ENCODE data around the gene CC2D2B. TPM values are rescaled to one million over a fixed set of nuclear protein-coding genes. Genes with fewer than 3 reads are reported as not detected.

The CC2D2B gene
- total and polyA plus RNA-seq, 2 of the 13 experiments (the other 11 are each of a cell fraction or from before 2014, with no cell fraction given), result 0.20 TPM; not detected in 1

DNA sequence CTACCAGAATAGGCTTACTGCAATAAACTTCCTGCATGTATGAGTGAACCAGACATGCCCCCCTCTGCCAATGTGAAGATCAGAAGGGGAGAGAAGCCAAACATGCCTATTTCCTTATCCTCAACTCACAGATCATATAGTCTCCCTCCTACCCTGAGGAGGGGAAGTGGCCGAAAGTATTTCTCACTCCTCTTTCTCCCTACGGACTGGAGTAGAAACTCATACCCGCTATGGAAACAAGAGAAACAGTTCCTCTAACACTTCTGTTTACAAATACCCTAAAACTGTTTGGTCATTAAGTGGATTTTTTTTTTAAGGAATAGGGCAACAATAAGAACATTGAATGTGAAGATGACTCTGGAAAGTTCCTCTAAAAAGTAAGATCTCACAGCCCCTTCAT, 167.0 kb downstream of the CC2D2B start:
- H2AFZ ChIP-seq (ENCODE audit: low read length), result no peak overlapping the region
- no peak overlapping the region for H3K4me2 ChIP-seq (ENCODE audit: low read depth, low read length)
- ChIA-PET CTCF (ENCODE audit: low intra/inter-chr PET ratio, low total read pairs) (no interaction called here), POLR2A (interaction anchor here (1.8 kb wide), 1 partner anchor 55 kb away, joined by 7 read pairs; the partner anchor contains the start of gene ZNF518A)
- BruUV-seq (replicated peaks), result no TSS peak
- ATAC-seq (no peak), DNase-seq (ENCODE audit: low spot score) (no peak), FAIRE-seq (no peak)
- WGBS (ENCODE audit: low lambda C conversion rate), result 96% methylated on average over 3 of the region's 3 CpGs
- no peaks in the 10 kb centered on the region for H3K9me3 ChIP-seq (ENCODE audit: low read length)
- in situ Hi-C loops (cut with HindIII; ENCODE audit: extremely low pct_ligation_motif_present, low pct_unique_long_range_greater_than_20kb) (no loop called here), intact Hi-C loops (cut with micrococcal nuclease; ENCODE audit: unreplicated experiment) (no loop called here)
- no peak overlapping the region for H3K27ac ChIP-seq (ENCODE audit: extremely low read length, insufficient read depth, low read length)
- H3K4me3 ChIP-seq (replicated peaks in 1 of 3; ENCODE audit: insufficient read depth in 1 of 3, low read depth in 2 of 3, low read length in 3 of 3), result no peak overlapping the region
- H3K27me3 ChIP-seq (ENCODE audit: control insufficient read depth in 1 of 2, insufficient read depth in 2 of 2, low read length in 2 of 2), result no peaks in the 10 kb centered on the region
- no peak overlapping the region for H3K9ac ChIP-seq (ENCODE audit: insufficient read depth, low read depth, low read length)
- H4K20me1 ChIP-seq (ENCODE audit: insufficient read depth, low read length), result no peaks in the 10 kb centered on the region
- H3K79me2 ChIP-seq (ENCODE audit: insufficient read depth, low read length), result no peaks in the 10 kb centered on the region
- H3K4me1 ChIP-seq (ENCODE audit: insufficient read depth, low read length), result no peaks in the 10 kb centered on the region
- no peaks in the 10 kb centered on the region for H3K36me3 ChIP-seq (replicated peaks in 1 of 2; ENCODE audit: control insufficient read depth in 1 of 2, insufficient read depth in 2 of 2, low read length in 2 of 2)
- TF ChIP-seq ZFY (CRISPR knock-in tag; IDR thresholded peaks at IDR 0.05), result no peak
- no peak for TF ChIP-seq ZNF510 (CRISPR knock-in tag; IDR thresholded peaks at IDR 0.05; ENCODE audit: low read depth)
- no peak for TF ChIP-seq NONO (IDR thresholded peaks at IDR 0.05)
- TF ChIP-seq NONO (CRISPR knock-in tag; conservative IDR thresholded peaks at IDR 0.05), result no peak
- TF ChIP-seq NCOA5 (CRISPR knock-in tag; IDR thresholded peaks at IDR 0.05), result no peak
- TF ChIP-seq, protein P1, sequence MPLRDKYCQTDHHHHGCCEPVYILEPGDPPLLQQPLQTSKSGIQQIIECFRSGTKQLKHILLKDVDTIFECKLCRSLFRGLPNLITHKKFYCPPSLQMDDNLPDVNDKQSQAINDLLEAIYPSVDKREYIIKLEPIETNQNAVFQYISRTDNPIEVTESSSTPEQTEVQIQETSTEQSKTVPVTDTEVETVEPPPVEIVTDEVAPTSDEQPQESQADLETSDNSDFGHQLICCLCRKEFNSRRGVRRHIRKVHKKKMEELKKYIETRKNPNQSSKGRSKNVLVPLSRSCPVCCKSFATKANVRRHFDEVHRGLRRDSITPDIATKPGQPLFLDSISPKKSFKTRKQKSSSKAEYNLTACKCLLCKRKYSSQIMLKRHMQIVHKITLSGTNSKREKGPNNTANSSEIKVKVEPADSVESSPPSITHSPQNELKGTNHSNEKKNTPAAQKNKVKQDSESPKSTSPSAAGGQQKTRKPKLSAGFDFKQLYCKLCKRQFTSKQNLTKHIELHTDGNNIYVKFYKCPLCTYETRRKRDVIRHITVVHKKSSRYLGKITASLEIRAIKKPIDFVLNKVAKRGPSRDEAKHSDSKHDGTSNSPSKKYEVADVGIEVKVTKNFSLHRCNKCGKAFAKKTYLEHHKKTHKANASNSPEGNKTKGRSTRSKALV (CRISPR knock-in tag; IDR thresholded peaks at IDR 0.05), result no peak
- TF ChIP-seq ZNF335 (CRISPR knock-in tag; IDR thresholded peaks at IDR 0.05), result no peak
- TF ChIP-seq ZNF557 (CRISPR knock-in tag; IDR thresholded peaks at IDR 0.05), result no peak
- TF ChIP-seq NFIC (IDR thresholded peaks at IDR 0.05; ENCODE audit: low read length), result no peak
- TF ChIP-seq ZNF788 (CRISPR knock-in tag; IDR thresholded peaks at IDR 0.05; ENCODE audit: borderline replicate concordance), result no peak
- no peak for TF ChIP-seq HDAC1 (CRISPR knock-in tag; IDR thresholded peaks at IDR 0.05)
- TF ChIP-seq HES4 (CRISPR knock-in tag; IDR thresholded peaks at IDR 0.05; ENCODE audit: borderline replicate concordance), result no peak
- TF ChIP-seq ETV5 (CRISPR knock-in tag; IDR thresholded peaks at IDR 0.05; ENCODE audit: borderline replicate concordance), result no peak
- TF ChIP-seq, protein P2, sequence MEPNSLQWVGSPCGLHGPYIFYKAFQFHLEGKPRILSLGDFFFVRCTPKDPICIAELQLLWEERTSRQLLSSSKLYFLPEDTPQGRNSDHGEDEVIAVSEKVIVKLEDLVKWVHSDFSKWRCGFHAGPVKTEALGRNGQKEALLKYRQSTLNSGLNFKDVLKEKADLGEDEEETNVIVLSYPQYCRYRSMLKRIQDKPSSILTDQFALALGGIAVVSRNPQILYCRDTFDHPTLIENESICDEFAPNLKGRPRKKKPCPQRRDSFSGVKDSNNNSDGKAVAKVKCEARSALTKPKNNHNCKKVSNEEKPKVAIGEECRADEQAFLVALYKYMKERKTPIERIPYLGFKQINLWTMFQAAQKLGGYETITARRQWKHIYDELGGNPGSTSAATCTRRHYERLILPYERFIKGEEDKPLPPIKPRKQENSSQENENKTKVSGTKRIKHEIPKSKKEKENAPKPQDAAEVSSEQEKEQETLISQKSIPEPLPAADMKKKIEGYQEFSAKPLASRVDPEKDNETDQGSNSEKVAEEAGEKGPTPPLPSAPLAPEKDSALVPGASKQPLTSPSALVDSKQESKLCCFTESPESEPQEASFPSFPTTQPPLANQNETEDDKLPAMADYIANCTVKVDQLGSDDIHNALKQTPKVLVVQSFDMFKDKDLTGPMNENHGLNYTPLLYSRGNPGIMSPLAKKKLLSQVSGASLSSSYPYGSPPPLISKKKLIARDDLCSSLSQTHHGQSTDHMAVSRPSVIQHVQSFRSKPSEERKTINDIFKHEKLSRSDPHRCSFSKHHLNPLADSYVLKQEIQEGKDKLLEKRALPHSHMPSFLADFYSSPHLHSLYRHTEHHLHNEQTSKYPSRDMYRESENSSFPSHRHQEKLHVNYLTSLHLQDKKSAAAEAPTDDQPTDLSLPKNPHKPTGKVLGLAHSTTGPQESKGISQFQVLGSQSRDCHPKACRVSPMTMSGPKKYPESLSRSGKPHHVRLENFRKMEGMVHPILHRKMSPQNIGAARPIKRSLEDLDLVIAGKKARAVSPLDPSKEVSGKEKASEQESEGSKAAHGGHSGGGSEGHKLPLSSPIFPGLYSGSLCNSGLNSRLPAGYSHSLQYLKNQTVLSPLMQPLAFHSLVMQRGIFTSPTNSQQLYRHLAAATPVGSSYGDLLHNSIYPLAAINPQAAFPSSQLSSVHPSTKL (CRISPR knock-in tag; IDR thresholded peaks at IDR 0.05), result no peak
- no peak for TF ChIP-seq ZNF17 (CRISPR knock-in tag; IDR thresholded peaks at IDR 0.05)
- no peak for TF ChIP-seq ZNF292 (CRISPR knock-in tag; IDR thresholded peaks at IDR 0.05; ENCODE audit: borderline replicate concordance, low read depth)
- no peak for TF ChIP-seq FLYWCH1 (CRISPR knock-in tag; IDR thresholded peaks at IDR 0.05)
- no peak for TF ChIP-seq ZFP37 (CRISPR knock-in tag; IDR thresholded peaks at IDR 0.05; ENCODE audit: borderline replicate concordance)
- TF ChIP-seq ZFP62 (CRISPR knock-in tag; IDR thresholded peaks at IDR 0.05), result no peak
- no peak for TF ChIP-seq ZFYVE20 (CRISPR knock-in tag; IDR thresholded peaks at IDR 0.05; ENCODE audit: borderline replicate concordance, low read depth)
- no peak for TF ChIP-seq TCF7 (IDR thresholded peaks at IDR 0.05; ENCODE audit: low read depth)
